Measurements from ENCODE around the gene RESP18. TPM values are rescaled to one million over a fixed set of nuclear protein-coding genes. Genes with fewer than 3 reads are reported as not detected.
"Not testable (repeated sequence)": the region's sequence is repeated elsewhere in the genome, so short reads cannot be mapped to it uniquely, and the experiment has no call there.

RESP18 gene
- total RNA-seq, 1 experiment from 2014 or later = not detected

GRCh38 chr2:219325136-219325535, 7.4 kb downstream of the RESP18 start:
- Histone ChIP-seq H3K27me3 (replicated peaks; ENCODE audit: control insufficient read depth, insufficient read depth, low read length) (no peaks in the 10 kb centered on the region), H3K4me1 (no peaks in the 10 kb centered on the region), H3K9me3 (no peaks in the 10 kb centered on the region), H3K36me3 (ENCODE audit: control insufficient read depth, insufficient read depth, low read length) (no peaks in the 10 kb centered on the region), H3K4me3 (ENCODE audit: low read depth, low read length) (no peak overlapping the region)
- BruUV-seq (replicated peaks) = no TSS peak
- Mint-ChIP-seq H3K4me1 (ENCODE audit: low read depth, unreplicated experiment) (no peaks in the 10 kb centered on the region), H3K4me3 (ENCODE audit: unreplicated experiment) (no peak overlapping the region), H3K27me3 (ENCODE audit: insufficient read depth, unreplicated experiment) (peaks cover 14% of the 10 kb centered on the region), H3K9me3 (ENCODE audit: unreplicated experiment) (no peaks in the 10 kb centered on the region), H3K27ac (ENCODE audit: unreplicated experiment) (no peak overlapping the region), H3K36me3 (ENCODE audit: insufficient read depth, unreplicated experiment) (no peaks in the 10 kb centered on the region)
- no peak for TF ChIP-seq CTCF (IDR thresholded peaks at IDR 0.05; ENCODE audit: insufficient read depth in 1 of 2, low read depth in 1 of 2, low read length in 1 of 2, severe bottlenecking in 1 of 2, unreplicated experiment in 1 of 2)
- ChIA-PET POLR2A (interaction anchor here (0.6 kb wide), 1 partner anchor 127 kb away, joined by 3 read pairs; no protein-coding TSS in a partner anchor), CTCF (no interaction called here)
- DNase-seq = no peak
- intact Hi-C loops (cut with micrococcal nuclease; ENCODE audit: unreplicated experiment) = no loop called here

GRCh38 chr2:219323434-219323833, 9.1 kb downstream of the RESP18 start:
- ChIA-PET CTCF (interaction anchor here (0.6 kb wide), 1 partner anchor 362 kb away, joined by 3 read pairs; no protein-coding TSS in a partner anchor), POLR2A (no interaction called here)
- H3K9me3 Mint-ChIP-seq (ENCODE audit: unreplicated experiment) = no peaks in the 10 kb centered on the region
- peaks cover 14% of the 10 kb centered on the region for H3K27me3 Mint-ChIP-seq (ENCODE audit: insufficient read depth, unreplicated experiment)
- no peaks in the 10 kb centered on the region for H3K4me1 Mint-ChIP-seq (ENCODE audit: low read depth, unreplicated experiment)
- no TSS peak for BruUV-seq (replicated peaks)
- no peak for TF ChIP-seq CTCF (IDR thresholded peaks at IDR 0.05; ENCODE audit: insufficient read depth in 1 of 2, low read depth in 1 of 2, low read length in 1 of 2, severe bottlenecking in 1 of 2, unreplicated experiment in 1 of 2)
- intact Hi-C loops (cut with micrococcal nuclease; ENCODE audit: unreplicated experiment) = no loop called here
- H3K9me3 ChIP-seq = no peaks in the 10 kb centered on the region
- no peaks in the 10 kb centered on the region for H3K36me3 Mint-ChIP-seq (ENCODE audit: insufficient read depth, unreplicated experiment)
- no peak for DNase-seq
- no peak overlapping the region for H3K4me3 Mint-ChIP-seq (ENCODE audit: unreplicated experiment)
- H3K27ac Mint-ChIP-seq (ENCODE audit: unreplicated experiment) = no peak overlapping the region
- H3K4me1 ChIP-seq = no peaks in the 10 kb centered on the region
- no peak overlapping the region for H3K4me3 ChIP-seq (ENCODE audit: low read depth, low read length)
- no peaks in the 10 kb centered on the region for H3K36me3 ChIP-seq (ENCODE audit: control insufficient read depth, insufficient read depth, low read length)
- no peaks in the 10 kb centered on the region for H3K27me3 ChIP-seq (replicated peaks; ENCODE audit: control insufficient read depth, insufficient read depth, low read length)

- H3K4me3 ChIP-seq (ENCODE audit: low read depth, low read length) = no peak overlapping the region
- no peak for TF ChIP-seq CTCF (IDR thresholded peaks at IDR 0.05; ENCODE audit: insufficient read depth in 1 of 2, low read depth in 1 of 2, low read length in 1 of 2, severe bottlenecking in 1 of 2, unreplicated experiment in 1 of 2)
- DNase-seq = no peak
- Mint-ChIP-seq H3K4me3 (ENCODE audit: unreplicated experiment) (no peak overlapping the region), H3K36me3 (ENCODE audit: insufficient read depth, unreplicated experiment) (no peaks in the 10 kb centered on the region), H3K9me3 (ENCODE audit: unreplicated experiment) (no peaks in the 10 kb centered on the region), H3K27me3 (ENCODE audit: insufficient read depth, unreplicated experiment) (peaks cover 14% of the 10 kb centered on the region), H3K27ac (ENCODE audit: unreplicated experiment) (no peak overlapping the region), H3K4me1 (ENCODE audit: low read depth, unreplicated experiment) (no peaks in the 10 kb centered on the region)
- ChIA-PET POLR2A (no interaction called here), CTCF (interaction anchor here (1.0 kb wide), 1 partner anchor 15 kb away, joined by 3 read pairs; no protein-coding TSS in a partner anchor)
- H3K27me3 ChIP-seq (replicated peaks; ENCODE audit: control insufficient read depth, insufficient read depth, low read length) = no peaks in the 10 kb centered on the region
- intact Hi-C loops (cut with micrococcal nuclease; ENCODE audit: unreplicated experiment) = no loop called here
- no peaks in the 10 kb centered on the region for H3K36me3 ChIP-seq (ENCODE audit: control insufficient read depth, insufficient read depth, low read length)
- no peaks in the 10 kb centered on the region for H3K4me1 ChIP-seq
- H3K9me3 ChIP-seq = no peaks in the 10 kb centered on the region
- BruUV-seq (replicated peaks) = no TSS peak
These were observed 17.6 kb downstream of the RESP18 start for GRCh38 chr2:219314804-219315468.

- H3K27ac Mint-ChIP-seq (ENCODE audit: unreplicated experiment); H3K9me3 Mint-ChIP-seq (ENCODE audit: unreplicated experiment); H3K4me3 ChIP-seq (ENCODE audit: low read depth, low read length); H3K4me3 Mint-ChIP-seq (ENCODE audit: unreplicated experiment); DNase-seq; H3K36me3 Mint-ChIP-seq (ENCODE audit: insufficient read depth, unreplicated experiment); H3K36me3 ChIP-seq (ENCODE audit: control insufficient read depth, insufficient read depth, low read length); H3K4me1 ChIP-seq; BruUV-seq (replicated peaks); H3K4me1 Mint-ChIP-seq (ENCODE audit: low read depth, unreplicated experiment); H3K9me3 ChIP-seq; intact Hi-C loops (cut with micrococcal nuclease; ENCODE audit: unreplicated experiment); H3K27me3 ChIP-seq (replicated peaks; ENCODE audit: control insufficient read depth, insufficient read depth, low read length): not testable (repeated sequence)
- peaks cover 14% of the 10 kb centered on the region for H3K27me3 Mint-ChIP-seq (ENCODE audit: insufficient read depth, unreplicated experiment)
- ChIA-PET CTCF (interaction anchor here (1.3 kb wide), 2 partner anchors 18 to 283 kb away, joined by 4 to 5 read pairs; no protein-coding TSS in a partner anchor), POLR2A (interaction anchor here (0.5 kb wide), 1 partner anchor 106 kb away, joined by 3 read pairs; no protein-coding TSS in a partner anchor)
These were observed 19.8 kb downstream of the RESP18 start for GRCh38 chr2:219312683-219313263.
